ENCODE results near the gene CDKN2B-AS1.
"Not testable (repeated sequence)": the region's sequence is repeated elsewhere in the genome, so short reads cannot be mapped to it uniquely, and the experiment has no call there.

CDKN2B-AS1 gene

GRCh38 chr9:21994556-21995005, at the start of gene CDKN2B-AS1:
Gene CDKN2B-AS1, plus strand, starts transcription at chr9:21994791.
- peak; percentile 55 for DNase-seq

- DNase-seq: no peak
Observed at GRCh38 chr9:21945606-21946005, 49.0 kb upstream of the CDKN2B-AS1 start.

- no peak for DNase-seq
Observed at GRCh38 chr9:21958833-21959232, 35.8 kb upstream of the CDKN2B-AS1 start.

- not testable (repeated sequence) for DNase-seq
Observed at GRCh38 chr9:21959268-21959667, 35.3 kb upstream of the CDKN2B-AS1 start.

GRCh38 chr9:21961569-21961968, 33.0 kb upstream of the CDKN2B-AS1 start:
- DNase-seq: no peak

GRCh38 chr9:21964925-21965385, 29.6 kb upstream of the CDKN2B-AS1 start:
- peak; percentile 42 for DNase-seq

- peak; percentile 72 for DNase-seq
Observed at GRCh38 chr9:21965401-21965951, 29.1 kb upstream of the CDKN2B-AS1 start.

- no peak for DNase-seq
Observed at GRCh38 chr9:21966140-21966851, 28.3 kb upstream of the CDKN2B-AS1 start.

GRCh38 chr9:21967169-21967568, 27.4 kb upstream of the CDKN2B-AS1 start:
- DNase-seq: no peak

GRCh38 chr9:21967702-21968101, 26.9 kb upstream of the CDKN2B-AS1 start:
- DNase-seq: no peak

- DNase-seq: no peak
Observed at GRCh38 chr9:21968331-21969010, 26.1 kb upstream of the CDKN2B-AS1 start.

GRCh38 chr9:21969011-21969940, 25.3 kb upstream of the CDKN2B-AS1 start:
- no peak for DNase-seq

GRCh38 chr9:21969951-21970799, 24.4 kb upstream of the CDKN2B-AS1 start:
- no peak for DNase-seq

- no peak for DNase-seq
Observed at GRCh38 chr9:21970800-21971640, 23.6 kb upstream of the CDKN2B-AS1 start.

- no peak for DNase-seq
Observed at GRCh38 chr9:21972361-21972760, 22.2 kb upstream of the CDKN2B-AS1 start.

- no peak for DNase-seq
Observed at GRCh38 chr9:21974343-21974721, 20.3 kb upstream of the CDKN2B-AS1 start.

GRCh38 chr9:21974722-21975409, 19.7 kb upstream of the CDKN2B-AS1 start:
- DNase-seq: no peak

- no peak for DNase-seq
Observed at GRCh38 chr9:21976334-21976875, 18.2 kb upstream of the CDKN2B-AS1 start.

- DNase-seq: no peak
Observed at GRCh38 chr9:21982391-21982790, 12.2 kb upstream of the CDKN2B-AS1 start.
